IPS DF 6.9 (cell line): ENCODE data around the gene YIF1A.
A peak's percentile ranks its signal among the peaks of the same experiment; 100 is the strongest.

ENCODE experiments used
- DNase-seq: peaks from one replicate; pipeline ENCODE4 v3.0.0-alpha.2; 2013; ENCODE audit warnings: low read depth, low spot score
- H3K27ac ChIP-seq: one replicate; pipeline ENCODE4 v1.5.1; 2013; ENCODE audit warnings: low read length, control low read depth
- H3K27me3 ChIP-seq: 2 replicates; pipeline ENCODE4 v1.6.1; 2013; ENCODE audit warnings: mild to moderate bottlenecking, low read length; ENCODE audit not compliant: control insufficient read depth, insufficient read depth
- H3K36me3 ChIP-seq: 2 replicates; pipeline ENCODE4 v1.6.1; 2013; ENCODE audit warnings: low read length; ENCODE audit not compliant: control insufficient read depth, insufficient read depth
- H3K4me1 ChIP-seq: 2 replicates; pipeline ENCODE4 v1.6.1; 2013; ENCODE audit warnings: low read length; ENCODE audit not compliant: control insufficient read depth, insufficient read depth
- H3K4me3 ChIP-seq: 2 replicates; pipeline ENCODE4 v1.5.1; 2013; ENCODE audit warnings: mild to moderate bottlenecking, low read length
- H3K9me3 ChIP-seq: 2 replicates; pipeline ENCODE4 v1.6.1; 2013; ENCODE audit warnings: low read length, inconsistent platforms; ENCODE audit not compliant: control insufficient read depth, insufficient read depth
- WGBS: extraction: QIAGEN DNeasy Blood & Tissue Kit; methylation state at CpG from one replicate; pipeline ENCODE4 v1.1.7; 2013; ENCODE audit warnings: mixed read lengths, missing lambda C conversion rate; ENCODE audit not compliant: insufficient read length, insufficient coverage; 5-methylcytosine and 5-hydroxymethylcytosine counted together

Gene YIF1A

GRCh38 chr11:66315921-66316811 lies 27.2 kb upstream of the YIF1A start:
- Histone ChIP-seq H3K4me1 (peaks cover 19% of the 10 kb centered on the region), H3K27ac (no peak overlapping the region), H3K4me3 (no peak overlapping the region), H3K36me3 (no peaks in the 10 kb centered on the region; the same call in 1 of the 2 replicates), H3K27me3 (no peaks in the 10 kb centered on the region), H3K9me3 (no peaks in the 10 kb centered on the region)
- WGBS: no CpG with 5 or more reads among the region's 52 CpGs
- DNase-seq: no peak

GRCh38 chr11:66315498-66315885 lies 26.5 kb upstream of the YIF1A start:
- DNase-seq: no peak
- Histone ChIP-seq H3K36me3 (no peaks in the 10 kb centered on the region; the same call in 1 of the 2 replicates), H3K9me3 (no peaks in the 10 kb centered on the region), H3K27ac (no peak overlapping the region), H3K4me3 (no peak overlapping the region), H3K27me3 (no peaks in the 10 kb centered on the region), H3K4me1 (peaks cover 19% of the 10 kb centered on the region)
- WGBS: no CpG with 5 or more reads among the region's 14 CpGs

- Histone ChIP-seq H3K27me3 (no peaks in the 10 kb centered on the region), H3K27ac (no peak overlapping the region), H3K4me3 (no peak overlapping the region), H3K9me3 (no peaks in the 10 kb centered on the region), H3K36me3 (no peaks in the 10 kb centered on the region; the same call in 1 of the 2 replicates), H3K4me1 (peaks cover 19% of the 10 kb centered on the region)
- no peak for DNase-seq
- no CpG with 5 or more reads among the region's 17 CpGs for WGBS
Observed at GRCh38 chr11:66314561-66315497, 25.9 kb upstream of the YIF1A start.

GRCh38 chr11:66314186-66314501 lies 25.2 kb upstream of the YIF1A start:
- H3K4me3 ChIP-seq: no peak overlapping the region
- no peaks in the 10 kb centered on the region; the same call in 1 of the 2 replicates for H3K36me3 ChIP-seq
- WGBS: no CpG with 5 or more reads among the region's 1 CpG
- DNase-seq: no peak
- H3K27me3 ChIP-seq: no peaks in the 10 kb centered on the region
- no peaks in the 10 kb centered on the region for H3K9me3 ChIP-seq
- no peak overlapping the region for H3K27ac ChIP-seq
- peaks cover 19% of the 10 kb centered on the region for H3K4me1 ChIP-seq

- Histone ChIP-seq H3K27me3 (no peaks in the 10 kb centered on the region), H3K4me3 (peak overlapping the region; percentile 45; the same call in 1 of the 2 replicates), H3K9me3 (no peaks in the 10 kb centered on the region), H3K36me3 (no peaks in the 10 kb centered on the region; the same call in 1 of the 2 replicates), H3K27ac (no peak overlapping the region), H3K4me1 (peaks cover 19% of the 10 kb centered on the region)
- WGBS: no CpG with 5 or more reads among the region's 38 CpGs
- DNase-seq: no peak
Observed at GRCh38 chr11:66313321-66314185, 24.6 kb upstream of the YIF1A start.

GRCh38 chr11:66312549-66313320 lies 23.8 kb upstream of the YIF1A start:
- no peaks in the 10 kb centered on the region for H3K9me3 ChIP-seq

GRCh38 chr11:66311965-66312548 lies 23.1 kb upstream of the YIF1A start:
- WGBS: no CpG with 5 or more reads among the region's 44 CpGs
- Histone ChIP-seq H3K27me3 (no peaks in the 10 kb centered on the region), H3K9me3 (no peaks in the 10 kb centered on the region), H3K4me3 (peak overlapping the region; percentile 56; the same call in 1 of the 2 replicates), H3K27ac (no peak overlapping the region), H3K36me3 (no peaks in the 10 kb centered on the region; the same call in 1 of the 2 replicates), H3K4me1 (peaks cover 10% of the 10 kb centered on the region)
- no peak for DNase-seq

More at GRCh38 chr11:66312549-66313320, 23.8 kb upstream of the YIF1A start:
- H3K4me3 ChIP-seq: peak overlapping the region; percentile 56; the same call in 1 of the 2 replicates
- no CpG with 5 or more reads among the region's 52 CpGs for WGBS
- no peaks in the 10 kb centered on the region for H3K27me3 ChIP-seq
- H3K27ac ChIP-seq: no peak overlapping the region
- peaks cover 16% of the 10 kb centered on the region for H3K4me1 ChIP-seq
- peak; percentile 96 for DNase-seq
- no peaks in the 10 kb centered on the region; the same call in 1 of the 2 replicates for H3K36me3 ChIP-seq

- no peak overlapping the region for H3K27ac ChIP-seq
- no peaks in the 10 kb centered on the region for H3K27me3 ChIP-seq
- peak overlapping the region; percentile 56; the same call in 1 of the 2 replicates for H3K4me3 ChIP-seq
- DNase-seq: no peak
- no peaks in the 10 kb centered on the region for H3K9me3 ChIP-seq
- H3K4me1 ChIP-seq: peaks cover 7% of the 10 kb centered on the region
- H3K36me3 ChIP-seq: no peaks in the 10 kb centered on the region; the same call in 1 of the 2 replicates
- WGBS: no CpG with 5 or more reads among the region's 26 CpGs
Observed at GRCh38 chr11:66311470-66311964, 22.6 kb upstream of the YIF1A start.
